Right lobe of liver (tissue), 4 donors: Measurements from ENCODE around the gene COL24A1.

Experiments
- POLR2A ChIP-seq: fragments of 450-650 bp; IDR thresholded peaks from one replicate; pipeline ENCODE4 v1.6.1; 2017; ENCODE audit warnings: antibody characterized with exemption, mild to moderate bottlenecking
- TF ChIP-seq, protein P1 (sequence below), 4 donors: fragments of 200-600 bp in 3 of 4; fragments of 450-650 bp in 1 of 4; IDR thresholded peaks; one replicate each; pipeline versions ENCODE4 v1.5.1 to v1.8.0; 2016 to 2022; ENCODE audit warnings: antibody characterized with exemption in 4 of 4, mild to moderate bottlenecking in 2 of 4
- donor health status: DM: no; HTN: no; CAD: no.
- donor health status: DM: no; HTN: no; CAD: no.
- donor health status: DM: no; HTN: yes; CAD: no.

DNA sequence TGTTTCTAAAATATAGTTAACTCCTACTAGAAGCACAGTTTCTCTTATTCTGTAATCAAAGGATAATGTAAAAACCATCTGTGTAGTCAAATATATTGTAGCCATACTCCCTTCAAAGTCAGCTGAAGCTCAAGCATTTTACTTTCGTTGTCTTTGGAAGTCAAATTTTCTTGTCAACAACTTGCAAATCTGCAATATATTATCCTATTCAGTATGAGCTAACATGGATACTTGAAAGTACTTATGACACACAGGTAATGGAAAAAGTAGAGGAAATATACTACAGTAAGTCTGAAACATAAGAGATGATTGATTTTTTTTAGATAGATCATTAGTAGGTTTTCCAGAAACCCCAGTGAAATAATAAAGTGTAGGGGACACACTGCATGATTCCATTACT, 121.5 kb downstream of the COL24A1 start:
- TF ChIP-seq, protein P1, sequence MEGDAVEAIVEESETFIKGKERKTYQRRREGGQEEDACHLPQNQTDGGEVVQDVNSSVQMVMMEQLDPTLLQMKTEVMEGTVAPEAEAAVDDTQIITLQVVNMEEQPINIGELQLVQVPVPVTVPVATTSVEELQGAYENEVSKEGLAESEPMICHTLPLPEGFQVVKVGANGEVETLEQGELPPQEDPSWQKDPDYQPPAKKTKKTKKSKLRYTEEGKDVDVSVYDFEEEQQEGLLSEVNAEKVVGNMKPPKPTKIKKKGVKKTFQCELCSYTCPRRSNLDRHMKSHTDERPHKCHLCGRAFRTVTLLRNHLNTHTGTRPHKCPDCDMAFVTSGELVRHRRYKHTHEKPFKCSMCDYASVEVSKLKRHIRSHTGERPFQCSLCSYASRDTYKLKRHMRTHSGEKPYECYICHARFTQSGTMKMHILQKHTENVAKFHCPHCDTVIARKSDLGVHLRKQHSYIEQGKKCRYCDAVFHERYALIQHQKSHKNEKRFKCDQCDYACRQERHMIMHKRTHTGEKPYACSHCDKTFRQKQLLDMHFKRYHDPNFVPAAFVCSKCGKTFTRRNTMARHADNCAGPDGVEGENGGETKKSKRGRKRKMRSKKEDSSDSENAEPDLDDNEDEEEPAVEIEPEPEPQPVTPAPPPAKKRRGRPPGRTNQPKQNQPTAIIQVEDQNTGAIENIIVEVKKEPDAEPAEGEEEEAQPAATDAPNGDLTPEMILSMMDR (IDR thresholded peaks at IDR 0.05): no peak
- TF ChIP-seq POLR2A: no peak
